Activated CD8-positive, alpha-beta memory T cell treated with anti-CD3 and anti-CD28 coated beads, Interleukin-2, amount 50 U/mL, for 1 hour (primary cell): Measurements from ENCODE around the gene PHLDA3.

Experiments
- DNase-seq: peaks from one replicate; pipeline ENCODE4 v3.0.0-alpha.2; 2020; ENCODE audit errors: extremely low read depth

Gene PHLDA3

DNA sequence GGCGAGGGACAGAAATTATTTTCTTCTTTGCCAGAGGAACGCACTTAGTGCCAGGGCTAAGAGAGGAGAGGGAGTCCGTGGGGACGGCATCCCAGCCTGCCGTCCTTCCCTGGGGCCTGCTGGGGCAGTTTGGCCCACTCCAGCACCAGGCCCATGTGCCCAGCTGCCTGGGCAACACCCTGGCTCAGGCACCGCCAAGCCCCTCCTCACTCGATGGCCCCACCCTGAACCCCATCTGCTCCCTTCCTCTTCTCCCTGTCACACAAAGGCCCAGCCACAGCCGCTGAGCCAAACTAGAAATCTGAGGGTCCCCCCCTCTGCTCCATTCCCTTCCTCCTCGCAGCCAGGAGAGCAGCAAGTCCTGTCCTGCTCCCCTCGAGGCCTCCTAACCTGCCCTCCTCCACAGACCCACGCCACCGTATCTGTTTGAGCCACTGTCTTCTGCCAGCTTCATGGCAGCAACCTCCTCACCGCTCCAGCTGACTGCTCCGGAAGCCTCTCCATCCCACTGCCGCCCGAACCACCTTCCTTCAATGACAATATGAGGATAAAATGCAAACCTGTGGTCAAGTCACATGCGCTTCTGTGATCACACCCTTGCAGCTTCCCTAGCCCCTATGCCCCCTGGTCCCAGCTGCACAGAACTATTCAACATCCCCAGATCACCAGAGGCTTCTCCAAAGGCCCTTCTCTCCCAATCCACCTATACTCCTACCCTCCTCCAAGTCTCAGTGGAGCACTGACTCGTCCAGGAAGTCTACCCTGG is 39.1 kb downstream of the PHLDA3 start:
- DNase-seq, result no peak

DNA sequence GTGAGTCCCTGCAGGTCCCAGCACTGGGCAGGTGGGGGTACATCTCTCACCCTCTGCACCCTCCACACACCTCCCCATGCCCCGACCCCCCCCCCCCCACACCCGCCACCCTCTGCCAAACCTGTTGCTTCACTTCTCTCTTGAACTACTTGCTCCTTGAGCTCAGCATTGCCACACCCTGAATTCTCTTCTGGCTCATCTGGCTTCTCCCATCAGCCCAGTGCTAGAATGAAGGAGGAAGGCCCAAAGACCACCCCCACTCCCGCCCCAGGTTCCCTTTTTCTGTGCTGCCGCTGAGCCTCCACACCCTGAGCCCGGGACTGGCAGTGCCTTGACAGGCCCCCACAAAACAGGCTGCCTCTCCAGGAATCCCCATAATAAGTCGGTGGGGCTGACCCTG is 41.0 kb downstream of the PHLDA3 start:
- no peak for DNase-seq

DNA sequence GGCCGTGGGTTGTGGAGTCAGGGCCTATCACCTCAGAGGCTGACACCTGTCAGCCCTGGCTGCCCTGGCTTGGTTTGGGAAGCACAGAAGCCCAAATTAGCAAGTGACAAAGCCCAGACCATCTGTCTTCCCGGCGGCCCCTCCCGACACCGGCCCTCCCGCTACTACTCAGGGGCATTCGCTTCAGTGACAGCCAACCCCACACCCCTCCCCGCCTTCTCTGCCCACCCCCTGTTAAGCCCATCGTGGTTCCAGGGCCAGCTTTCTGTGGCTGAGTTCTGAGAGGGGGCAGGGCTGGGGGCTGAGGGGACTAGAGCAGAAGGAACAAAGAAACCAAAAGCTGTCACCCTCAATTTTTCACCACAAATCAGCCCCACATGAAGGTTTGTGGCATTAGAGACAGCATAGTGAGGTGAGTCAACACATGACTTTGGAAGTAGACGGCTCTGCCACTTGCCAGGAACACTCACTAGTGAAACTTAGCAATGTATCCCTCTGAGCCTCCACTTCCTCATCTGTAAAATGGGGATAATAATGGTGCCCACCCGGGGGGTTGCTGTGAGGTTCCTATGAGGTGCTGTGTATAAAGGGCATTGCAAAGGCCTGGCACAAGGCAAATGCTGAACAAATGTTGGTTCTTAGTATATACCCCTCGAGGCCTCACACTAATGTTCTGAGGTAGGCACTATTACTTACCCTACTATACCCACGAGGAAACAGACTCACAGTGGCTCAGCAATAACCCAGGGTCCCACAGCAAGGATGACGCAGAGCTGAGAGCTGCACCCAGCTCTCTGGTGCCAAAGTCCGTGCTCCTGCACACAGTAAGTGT is 42.3 kb downstream of the PHLDA3 start:
- DNase-seq, result no peak

DNA sequence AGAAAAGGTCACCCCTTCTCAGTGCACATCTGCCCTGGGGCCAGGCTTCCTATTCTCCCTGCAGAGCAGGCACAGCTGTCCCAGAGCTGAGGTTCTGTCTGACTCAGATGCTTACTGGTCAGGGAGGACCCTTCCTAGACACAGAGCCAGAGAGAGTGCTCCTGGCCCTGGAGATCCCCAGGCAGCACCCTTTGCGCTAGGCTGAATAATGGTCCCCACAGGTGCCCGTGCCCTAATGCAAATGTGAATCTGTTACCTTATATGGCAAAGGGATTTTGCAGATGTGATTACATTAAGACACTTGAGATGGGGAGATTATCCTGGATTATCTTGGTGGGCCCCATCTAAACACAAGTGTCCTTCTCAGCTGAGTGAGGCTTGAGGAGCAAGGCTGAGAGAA is 44.8 kb downstream of the PHLDA3 start:
- no peak for DNase-seq

DNA sequence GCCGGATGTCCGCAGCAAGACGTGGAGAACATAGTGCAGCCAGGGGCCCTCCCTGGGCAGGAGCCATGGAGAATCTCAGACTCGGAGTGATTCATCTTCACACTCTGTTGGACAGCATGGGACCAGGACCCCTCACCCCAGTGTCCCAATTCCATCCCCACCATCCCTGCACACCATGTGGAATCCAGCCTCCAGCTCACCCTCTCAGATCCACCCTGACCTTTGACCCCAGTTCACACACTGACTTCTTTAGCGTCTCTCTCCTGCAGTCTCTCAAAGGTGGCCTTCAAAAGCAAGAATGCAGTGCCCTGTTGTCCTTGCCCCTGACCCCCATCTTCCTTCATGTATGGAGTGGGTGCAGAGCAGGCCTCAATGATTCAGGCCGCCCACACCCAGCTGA is 45.3 kb downstream of the PHLDA3 start:
- no peak for DNase-seq

DNA sequence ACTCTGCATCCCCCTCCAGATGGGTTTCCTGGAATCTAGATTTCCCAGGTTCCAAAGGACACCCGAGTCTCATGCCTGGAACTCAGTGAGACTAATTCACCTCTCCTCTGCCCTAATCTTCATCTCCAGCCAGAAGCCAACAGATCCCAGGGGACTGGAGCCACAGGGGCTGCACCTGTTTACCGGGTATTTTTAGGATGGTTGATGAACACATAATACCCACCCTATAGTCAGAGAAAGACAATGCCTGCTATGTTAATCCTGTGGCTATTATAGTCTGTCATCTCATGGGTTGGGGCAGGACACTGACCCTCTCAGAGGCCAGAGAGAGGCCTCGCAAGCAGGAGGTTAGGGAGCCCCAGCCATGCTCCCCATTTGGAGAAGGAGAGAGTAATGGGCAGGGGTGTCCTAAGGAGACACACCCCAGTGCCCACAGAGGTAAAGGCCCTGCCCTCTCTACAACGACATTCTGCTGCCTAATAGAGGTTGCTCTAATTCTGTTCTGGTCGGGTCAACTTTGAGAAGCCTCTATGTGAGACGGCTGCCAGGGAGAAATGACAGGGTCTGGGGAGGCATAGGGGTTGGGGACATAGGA is 46.5 kb downstream of the PHLDA3 start:
- no peak for DNase-seq

DNA sequence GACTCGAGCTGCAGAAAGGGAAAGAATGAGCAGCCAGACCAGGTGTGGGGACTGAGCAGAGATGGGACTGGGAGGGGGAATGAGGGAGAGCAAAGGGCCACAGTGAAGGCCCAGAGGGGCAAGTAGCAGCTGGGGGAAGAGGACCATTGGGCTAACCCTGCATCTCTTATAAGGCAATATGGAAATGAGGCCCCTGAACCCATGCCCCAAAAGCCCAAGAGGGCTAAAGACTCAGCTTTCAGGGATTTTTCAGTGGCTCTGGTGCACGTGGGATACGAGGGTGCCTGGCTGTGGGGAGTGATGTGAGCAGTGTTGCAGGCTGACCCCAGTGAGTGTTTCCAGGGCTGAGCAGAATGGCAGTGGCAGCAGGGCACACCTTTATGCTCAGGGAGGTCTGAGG is 47.0 kb downstream of the PHLDA3 start:
- DNase-seq, result no peak

DNA sequence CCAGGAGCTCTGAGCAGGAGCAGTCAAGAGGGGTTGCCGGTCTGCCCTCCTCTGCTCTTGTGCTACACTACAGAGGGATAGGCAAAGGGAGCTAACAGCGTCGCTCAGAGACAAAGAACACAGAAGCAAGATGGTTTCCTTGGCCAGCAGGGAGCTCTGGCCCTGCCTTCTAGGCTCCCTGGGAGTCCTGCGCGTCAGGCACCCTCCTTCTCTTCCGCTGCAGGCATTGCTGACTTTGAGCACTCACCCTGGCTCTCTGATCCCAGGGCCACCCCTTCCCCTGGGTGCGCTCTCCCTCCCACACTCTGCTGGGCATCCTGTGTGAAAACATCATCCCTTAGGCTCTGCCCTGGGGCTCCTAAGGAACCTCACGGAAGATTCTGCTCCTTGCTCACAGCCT is 47.9 kb downstream of the PHLDA3 start:
- no peak for DNase-seq

DNA sequence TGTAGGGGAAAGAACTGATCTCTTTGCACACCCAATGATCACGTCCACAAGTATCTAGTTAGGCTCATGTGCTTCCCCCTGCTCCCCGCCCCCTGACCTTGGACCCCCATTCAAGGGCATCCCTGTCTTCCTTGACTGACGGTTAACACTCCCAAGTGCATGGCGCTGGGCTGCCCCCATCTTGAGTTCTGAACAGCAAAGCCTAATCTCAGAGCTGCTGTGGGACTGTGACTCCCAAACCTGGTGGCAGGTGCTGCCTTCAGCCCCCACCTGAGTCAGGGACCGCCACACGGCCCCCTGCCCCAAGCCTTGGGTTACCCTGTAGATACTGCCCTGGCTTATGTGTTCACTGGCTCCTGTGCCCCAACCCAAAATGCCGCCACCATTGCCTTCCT is 48.4 kb downstream of the PHLDA3 start:
- DNase-seq, result no peak

DNA sequence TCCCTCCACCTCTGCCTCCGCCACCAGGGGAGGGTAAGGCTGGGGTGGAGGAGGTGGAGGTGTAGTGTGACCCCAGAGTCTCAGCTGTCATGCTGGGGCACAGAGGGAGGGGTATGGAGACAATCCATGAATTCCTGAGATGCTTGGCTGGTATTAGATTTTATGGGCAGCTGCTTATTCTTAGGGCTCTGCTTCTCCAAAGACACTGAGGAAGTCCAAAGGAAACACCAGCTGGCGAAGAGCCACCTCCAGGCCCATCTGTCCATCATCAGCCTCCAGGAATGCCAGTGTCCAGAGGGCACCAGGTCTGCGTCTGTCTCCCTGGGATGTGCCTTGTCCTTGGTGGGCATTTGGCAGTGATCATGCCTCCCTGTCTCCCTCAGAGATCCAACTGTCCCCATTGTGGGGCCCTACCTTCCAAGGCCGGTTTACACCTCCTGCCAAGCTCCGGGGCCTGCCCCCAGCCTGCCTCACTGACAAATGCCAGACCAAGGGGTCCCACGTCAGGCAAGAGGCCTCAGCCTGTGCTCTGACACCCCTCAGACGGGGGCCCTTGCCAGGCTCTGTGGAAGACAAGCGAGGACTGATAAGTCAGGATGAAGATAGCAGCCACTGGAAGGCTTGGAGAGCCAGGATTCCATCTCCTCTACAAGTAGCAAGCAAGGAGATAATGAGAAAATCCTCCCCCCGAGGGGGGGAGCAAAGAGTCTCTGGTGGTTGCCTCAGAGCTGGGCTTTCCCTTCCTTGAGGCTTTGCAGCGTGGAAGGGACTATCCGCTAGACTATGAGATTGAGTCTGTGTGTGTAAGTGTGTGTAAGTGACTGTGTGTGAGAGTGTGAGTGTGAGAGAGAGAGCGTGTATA is 49.0 kb downstream of the PHLDA3 start:
- no peak for DNase-seq

DNA sequence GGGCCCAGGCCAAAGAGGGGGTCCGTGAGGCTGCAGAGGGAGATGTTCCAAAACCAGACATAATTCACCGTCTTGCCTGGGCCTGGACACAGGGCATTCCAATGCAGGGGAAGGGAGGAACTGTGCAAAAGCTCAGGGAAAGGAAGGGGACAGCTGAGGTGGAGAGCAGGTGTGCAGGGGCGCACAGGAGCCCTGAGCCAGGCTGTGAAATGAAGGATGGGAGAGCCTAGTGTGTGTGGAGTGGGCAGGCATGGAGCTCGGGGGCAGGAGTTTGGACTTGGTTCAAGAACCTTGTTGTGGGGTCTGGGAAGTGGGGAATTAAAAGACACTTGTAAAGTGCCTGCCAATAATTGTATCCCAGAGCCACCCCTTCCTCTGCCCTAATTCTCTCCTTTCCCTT is 49.7 kb downstream of the PHLDA3 start:
- no peak for DNase-seq

DNA sequence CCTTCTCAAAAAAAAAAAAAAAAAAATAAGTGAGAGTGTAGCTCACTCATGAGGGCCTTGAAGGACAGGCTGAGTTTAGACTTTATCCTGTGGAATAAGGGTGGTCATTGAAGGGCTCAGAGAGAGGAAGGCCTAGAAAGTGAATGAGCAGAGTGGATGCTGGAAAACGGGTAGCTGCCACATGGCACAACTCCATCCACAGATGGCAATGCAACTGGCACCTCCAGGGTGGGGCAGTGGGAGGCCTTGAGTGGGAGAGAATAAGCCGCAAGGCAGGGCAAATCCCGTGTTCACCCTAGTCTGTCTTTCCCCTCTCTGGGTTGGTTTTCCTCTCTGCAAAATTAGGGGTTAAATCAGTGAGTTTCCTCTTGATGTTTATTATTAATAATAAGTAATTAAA is 50.5 kb downstream of the PHLDA3 start:
- no peak for DNase-seq
